CD4-positive, alpha-beta T cell (primary cell): Measurements from ENCODE around the gene SGPP1. TPM values are rescaled to one million over a fixed set of nuclear protein-coding genes. Genes with fewer than 3 reads are reported as not detected.
"Not testable (repeated sequence)": the region's sequence is repeated elsewhere in the genome, so short reads cannot be mapped to it uniquely, and the experiment has no call there.

Experiments used
- ATAC-seq: fragments of 200-7000 bp; cut with Tn5 transposase; one replicate; pipeline ENCODE4 v1.10.0; 2022; ENCODE audit warnings: mild to moderate bottlenecking; ENCODE audit not compliant: poor library complexity
- CTCF ChIA-PET: fragments of 350-600 bp; sonication (Branson Sonifier 250); formaldehyde crosslinking; loops from one replicate; lab custom pipeline; 2021; ENCODE audit warnings: antibody characterized with exemption, inconsistent platforms; lab: Charles Lee
- POLR2A ChIA-PET: fragments of 350-600 bp; sonication (Branson Sonifier 250); formaldehyde crosslinking; loops from one replicate; lab custom pipeline; 2021; ENCODE audit warnings: antibody characterized with exemption, inconsistent platforms; lab: Charles Lee
- DNase-seq, 14 experiments: peaks; one replicate each; pipeline ENCODE4 v3.0.0-alpha.2; 2013 to 2020; ENCODE audit warnings: mixed read lengths in 2 of 14
- H3K27ac ChIP-seq, 2 donors: one replicate each; pipeline versions ENCODE4 v1.5.1 to v1.7.0; 2013; ENCODE audit warnings: low read length in 2 of 2, low read depth in 1 of 2, mild to moderate bottlenecking in 1 of 2
- H3K27me3 ChIP-seq, 2 experiments: 1 replicate in 1 of 2; 2 replicates in 1 of 2; pipeline versions ENCODE4 v1.6.1 to v1.7.0; 2013; ENCODE audit warnings: low read length in 2 of 2, control low read depth in 1 of 2, mild to moderate bottlenecking in 1 of 2, moderate library complexity in 1 of 2; ENCODE audit not compliant: insufficient read depth in 2 of 2, control insufficient read depth in 1 of 2
- H3K36me3 ChIP-seq: one replicate; pipeline ENCODE4 v1.6.1; 2013; ENCODE audit warnings: low read length, control low read depth; ENCODE audit not compliant: insufficient read depth
- H3K4me1 ChIP-seq: one replicate; pipeline ENCODE4 v1.6.1; 2013; ENCODE audit warnings: low read length, control low read depth; ENCODE audit not compliant: insufficient read depth
- H3K4me3 ChIP-seq: one replicate; pipeline ENCODE4 v1.5.1; 2013; ENCODE audit warnings: mild to moderate bottlenecking, low read length, moderate library complexity
- H3K9me3 ChIP-seq, 2 experiments: 1 replicate in 1 of 2; 2 replicates in 1 of 2; pipeline versions ENCODE4 v1.6.1 to v1.7.0; 2013; ENCODE audit warnings: low read length in 2 of 2, mild to moderate bottlenecking in 2 of 2, control low read depth in 1 of 2, moderate library complexity in 1 of 2; ENCODE audit not compliant: control insufficient read depth in 1 of 2, insufficient read depth in 1 of 2
- H3K27ac Mint-ChIP-seq: one replicate; pipeline ENCODE4 v1.8.0; 2020; ENCODE audit warnings: mixed read lengths
- H3K27me3 Mint-ChIP-seq: one replicate; pipeline ENCODE4 v1.8.0; 2021; ENCODE audit warnings: mixed read lengths
- H3K36me3 Mint-ChIP-seq: one replicate; pipeline ENCODE4 v1.8.0; 2021; ENCODE audit warnings: low read depth, mixed read lengths
- H3K4me1 Mint-ChIP-seq: one replicate; pipeline ENCODE4 v1.8.0; 2021; ENCODE audit warnings: low read depth, mixed read lengths
- H3K4me3 Mint-ChIP-seq: one replicate; pipeline ENCODE4 v1.8.0; 2020; ENCODE audit warnings: mild to moderate bottlenecking, mixed read lengths
- H3K9me3 Mint-ChIP-seq: one replicate; pipeline ENCODE4 v1.8.0; 2020; ENCODE audit warnings: mixed read lengths
- intact Hi-C, 2 experiments: fragments of 100-400 bp; cut with DNase I in 1 of 2; cut with micrococcal nuclease in 1 of 2; formaldehyde crosslinking; loops; one replicate each; pipeline versions ENCODE4 v1.15.1 to v1.9.0; 2023 to 2025; cut with DNase I, micrococcal nuclease
- total RNA-seq, 174 experiments: library from RNA in 2 of 174; stranded (reverse) in 2 of 174; gene quantifications; one replicate each; pipeline ENCODE4 v1.2.3 and lab custom pipeline; 2021 to 2026
- TF ChIP-seq, protein P1 (sequence below): fragments of 200-600 bp; IDR thresholded peaks from one replicate; pipeline ENCODE4 v1.8.0; 2022; ENCODE audit warnings: antibody characterized with exemption, mild to moderate bottlenecking

SGPP1 gene
- total RNA-seq, 2 experiments from 2014 or later = 16.6 to 16.8 TPM

DNA sequence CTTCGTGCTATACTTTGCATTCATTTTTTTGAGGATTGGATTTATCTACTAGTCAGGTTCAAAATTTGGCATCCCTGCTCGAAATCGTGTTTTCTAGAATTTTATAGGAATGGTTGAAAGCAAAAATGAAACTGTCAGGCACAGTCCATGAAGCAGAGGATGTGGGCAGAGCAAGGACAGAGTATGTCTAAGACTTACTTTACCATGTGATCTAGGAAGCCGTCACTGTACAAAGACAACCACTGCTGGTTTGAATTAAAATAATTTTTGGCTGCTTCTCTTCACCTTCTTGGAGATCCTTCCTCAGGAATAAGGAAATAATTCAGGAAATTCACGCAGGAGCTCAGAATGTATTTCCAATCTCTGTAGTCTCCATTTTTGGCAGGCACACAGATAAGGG, 31.6 kb upstream of the SGPP1 start:
- no peaks in the 10 kb centered on the region for H3K27me3 ChIP-seq
- no peaks in the 10 kb centered on the region for H3K9me3 Mint-ChIP-seq

DNA sequence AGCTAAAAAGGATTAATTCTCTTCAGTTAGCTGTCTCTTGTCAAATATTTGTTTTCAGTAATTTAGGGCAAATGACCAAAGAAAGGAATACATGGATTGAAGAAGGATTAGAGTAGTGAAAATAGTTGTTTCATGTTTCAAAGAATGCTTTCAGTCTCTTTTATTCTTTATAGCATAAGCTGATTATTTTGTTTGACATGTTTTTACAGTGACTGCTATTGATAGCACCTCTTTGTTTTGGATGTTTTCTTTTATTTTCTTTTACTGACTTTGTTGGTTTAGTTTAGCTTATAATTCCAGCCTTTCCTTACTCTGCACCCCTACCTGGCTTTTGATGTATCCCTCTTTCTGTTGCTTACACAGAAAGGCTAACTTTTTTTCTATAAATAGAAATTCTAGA, 29.3 kb upstream of the SGPP1 start:
- H3K9me3 ChIP-seq = no peaks in the 10 kb centered on the region
- H3K36me3 ChIP-seq = no peaks in the 10 kb centered on the region
- no peaks in the 10 kb centered on the region for H3K9me3 Mint-ChIP-seq
- ChIA-PET CTCF (interaction anchor here (0.6 to 1.6 kb wide), 3 partner anchors 9 to 31 kb away, joined by 3 to 8 read pairs (median 4); no protein-coding TSS in a partner anchor), POLR2A (interaction anchor here (0.6 to 0.7 kb wide), 2 partner anchors 30 to 115 kb away, joined by 4 read pairs; partner anchors contain the start of gene WDR89)
- H3K4me1 ChIP-seq = peaks cover 14% of the 10 kb centered on the region
- H3K27ac Mint-ChIP-seq = no peak overlapping the region
- H3K4me3 ChIP-seq = no peak overlapping the region
- H3K4me3 Mint-ChIP-seq = no peak overlapping the region
- no peaks in the 10 kb centered on the region for H3K27me3 Mint-ChIP-seq
- H3K36me3 Mint-ChIP-seq = no peaks in the 10 kb centered on the region
- intact Hi-C loops = no loop called here
- H3K27me3 ChIP-seq = no peaks in the 10 kb centered on the region
- no peak for ATAC-seq
- TF ChIP-seq, protein P1, sequence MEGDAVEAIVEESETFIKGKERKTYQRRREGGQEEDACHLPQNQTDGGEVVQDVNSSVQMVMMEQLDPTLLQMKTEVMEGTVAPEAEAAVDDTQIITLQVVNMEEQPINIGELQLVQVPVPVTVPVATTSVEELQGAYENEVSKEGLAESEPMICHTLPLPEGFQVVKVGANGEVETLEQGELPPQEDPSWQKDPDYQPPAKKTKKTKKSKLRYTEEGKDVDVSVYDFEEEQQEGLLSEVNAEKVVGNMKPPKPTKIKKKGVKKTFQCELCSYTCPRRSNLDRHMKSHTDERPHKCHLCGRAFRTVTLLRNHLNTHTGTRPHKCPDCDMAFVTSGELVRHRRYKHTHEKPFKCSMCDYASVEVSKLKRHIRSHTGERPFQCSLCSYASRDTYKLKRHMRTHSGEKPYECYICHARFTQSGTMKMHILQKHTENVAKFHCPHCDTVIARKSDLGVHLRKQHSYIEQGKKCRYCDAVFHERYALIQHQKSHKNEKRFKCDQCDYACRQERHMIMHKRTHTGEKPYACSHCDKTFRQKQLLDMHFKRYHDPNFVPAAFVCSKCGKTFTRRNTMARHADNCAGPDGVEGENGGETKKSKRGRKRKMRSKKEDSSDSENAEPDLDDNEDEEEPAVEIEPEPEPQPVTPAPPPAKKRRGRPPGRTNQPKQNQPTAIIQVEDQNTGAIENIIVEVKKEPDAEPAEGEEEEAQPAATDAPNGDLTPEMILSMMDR = no peak
- DNase-seq = no peak
- H3K27ac ChIP-seq = no peak overlapping the region
- peaks cover 19% of the 10 kb centered on the region for H3K4me1 Mint-ChIP-seq

More for the DNA sequence above, 31.6 kb upstream of the SGPP1 start:
- H3K9me3 ChIP-seq = no peaks in the 10 kb centered on the region
- Mint-ChIP-seq H3K4me3 (peak overlapping the region; percentile 86), H3K27ac (peak overlapping the region; percentile 71), H3K27me3 (no peaks in the 10 kb centered on the region), H3K36me3 (no peaks in the 10 kb centered on the region), H3K4me1 (peaks cover 19% of the 10 kb centered on the region)
- H3K36me3 ChIP-seq = no peaks in the 10 kb centered on the region
- peak; percentile 98 for ATAC-seq
- CTCF ChIA-PET = no interaction called here
- TF ChIP-seq, protein P1 = no peak
- DNase-seq = peak in 5 of 14 experiments; percentile 5 to 84 (median 45)
- peak overlapping the region; percentile 21 for H3K4me3 ChIP-seq
- intact Hi-C loops = no loop called here
- H3K27ac ChIP-seq = peak overlapping the region; percentile 9 to 25
- H3K4me1 ChIP-seq = peaks cover 14% of the 10 kb centered on the region
- POLR2A ChIA-PET = interaction anchor here (0.9 kb wide), 1 partner anchor 118 kb away, joined by 3 read pairs; the partner anchor contains the start of gene WDR89

GRCh38 chr14:63752449-63753169, 24.7 kb upstream of the SGPP1 start:
- DNase-seq (no peak), ATAC-seq (no peak)
- Histone ChIP-seq H3K9me3 (no peaks in the 10 kb centered on the region), H3K27ac (no peak overlapping the region), H3K4me3 (no peak overlapping the region), H3K4me1 (no peaks in the 10 kb centered on the region), H3K36me3 (no peaks in the 10 kb centered on the region), H3K27me3 (no peaks in the 10 kb centered on the region)
- no peaks in the 10 kb centered on the region for H3K36me3 Mint-ChIP-seq
- POLR2A ChIA-PET = interaction anchor here (0.6 kb wide), 1 partner anchor 34 kb away, joined by 3 read pairs; no protein-coding TSS in a partner anchor
- H3K9me3 Mint-ChIP-seq = no peaks in the 10 kb centered on the region
- TF ChIP-seq, protein P1 = no peak
- intact Hi-C loops = no loop called here
- H3K27ac Mint-ChIP-seq = no peak overlapping the region
- H3K4me1 Mint-ChIP-seq = peaks cover 5% of the 10 kb centered on the region
- no peaks in the 10 kb centered on the region for H3K27me3 Mint-ChIP-seq
- CTCF ChIA-PET = no interaction called here
- H3K4me3 Mint-ChIP-seq = no peak overlapping the region

DNA sequence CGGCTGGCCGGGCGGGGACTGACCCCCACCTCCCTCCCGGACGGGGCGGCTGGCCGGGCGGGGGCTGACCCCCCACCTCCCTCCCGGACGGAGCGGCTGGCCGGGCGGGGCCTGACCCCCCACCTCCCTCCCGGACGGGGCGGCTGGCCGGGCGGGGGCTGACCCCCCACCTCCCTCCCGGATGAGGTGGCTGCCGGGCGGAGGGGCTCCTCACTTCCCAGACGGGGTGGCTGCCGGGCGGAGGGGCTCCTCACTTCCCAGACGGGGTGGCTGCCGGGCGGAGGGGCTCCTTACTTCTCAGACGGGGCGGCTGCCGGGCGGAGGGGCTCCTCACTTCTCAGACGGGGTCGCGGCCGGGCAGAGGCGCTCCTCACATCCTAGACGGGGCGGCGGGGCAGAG, 23.2 kb upstream of the SGPP1 start:
- H3K4me1 Mint-ChIP-seq, H3K27me3 Mint-ChIP-seq, H3K9me3 Mint-ChIP-seq, ATAC-seq, DNase-seq, H3K4me1 ChIP-seq, intact Hi-C loops, H3K27ac Mint-ChIP-seq, H3K4me3 Mint-ChIP-seq, POLR2A ChIA-PET, H3K9me3 ChIP-seq, H3K36me3 Mint-ChIP-seq, H3K27me3 ChIP-seq, H3K4me3 ChIP-seq, H3K36me3 ChIP-seq, CTCF ChIA-PET, H3K27ac ChIP-seq: not testable (repeated sequence)
